Measurements from ENCODE around the gene HOXA5. TPM values are rescaled to one million over a fixed set of nuclear protein-coding genes. Genes with fewer than 3 reads are reported as not detected.

The HOXA5 gene
- total and polyA plus RNA-seq, 10 of the 15 experiments (the other 5 are each of a cell fraction or from before 2014, with no cell fraction given): 0.05 to 0.13 TPM; not detected in 8

DNA sequence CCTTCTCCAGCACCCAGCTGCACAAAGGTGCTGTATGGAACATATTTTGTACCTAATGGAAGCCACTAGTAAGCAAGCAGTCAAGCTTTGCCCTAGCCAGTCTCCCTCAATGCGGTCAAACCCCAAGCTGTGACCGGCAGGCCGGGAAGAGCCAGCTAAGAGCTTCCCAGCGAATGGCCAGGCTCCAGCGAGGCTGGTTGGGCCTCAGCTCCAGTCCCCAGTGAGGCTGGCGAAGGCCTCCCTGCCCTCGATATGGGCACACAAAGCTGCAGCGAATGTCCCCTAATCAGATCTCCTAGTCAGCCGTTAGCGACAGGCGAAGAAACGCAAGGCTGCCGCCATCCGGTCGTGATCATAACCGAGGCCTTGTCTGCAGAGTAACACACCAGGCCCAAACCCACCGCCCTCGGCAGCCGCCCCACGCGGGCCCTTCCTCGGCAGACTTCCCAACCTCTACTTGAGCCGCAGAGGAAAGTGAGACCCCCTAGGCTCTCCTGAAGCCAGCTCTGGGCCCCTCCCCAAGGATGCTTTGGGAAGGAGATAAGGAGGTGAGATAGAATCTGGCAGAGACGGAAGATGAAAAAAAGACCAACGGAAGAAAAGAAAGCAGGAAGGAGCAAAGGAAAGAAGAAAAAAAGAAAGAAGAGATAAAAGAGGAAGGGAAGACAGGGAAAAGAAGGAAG is 24.9 kb upstream of the HOXA5 start (continued):
- TF ChIP-seq, protein P1, sequence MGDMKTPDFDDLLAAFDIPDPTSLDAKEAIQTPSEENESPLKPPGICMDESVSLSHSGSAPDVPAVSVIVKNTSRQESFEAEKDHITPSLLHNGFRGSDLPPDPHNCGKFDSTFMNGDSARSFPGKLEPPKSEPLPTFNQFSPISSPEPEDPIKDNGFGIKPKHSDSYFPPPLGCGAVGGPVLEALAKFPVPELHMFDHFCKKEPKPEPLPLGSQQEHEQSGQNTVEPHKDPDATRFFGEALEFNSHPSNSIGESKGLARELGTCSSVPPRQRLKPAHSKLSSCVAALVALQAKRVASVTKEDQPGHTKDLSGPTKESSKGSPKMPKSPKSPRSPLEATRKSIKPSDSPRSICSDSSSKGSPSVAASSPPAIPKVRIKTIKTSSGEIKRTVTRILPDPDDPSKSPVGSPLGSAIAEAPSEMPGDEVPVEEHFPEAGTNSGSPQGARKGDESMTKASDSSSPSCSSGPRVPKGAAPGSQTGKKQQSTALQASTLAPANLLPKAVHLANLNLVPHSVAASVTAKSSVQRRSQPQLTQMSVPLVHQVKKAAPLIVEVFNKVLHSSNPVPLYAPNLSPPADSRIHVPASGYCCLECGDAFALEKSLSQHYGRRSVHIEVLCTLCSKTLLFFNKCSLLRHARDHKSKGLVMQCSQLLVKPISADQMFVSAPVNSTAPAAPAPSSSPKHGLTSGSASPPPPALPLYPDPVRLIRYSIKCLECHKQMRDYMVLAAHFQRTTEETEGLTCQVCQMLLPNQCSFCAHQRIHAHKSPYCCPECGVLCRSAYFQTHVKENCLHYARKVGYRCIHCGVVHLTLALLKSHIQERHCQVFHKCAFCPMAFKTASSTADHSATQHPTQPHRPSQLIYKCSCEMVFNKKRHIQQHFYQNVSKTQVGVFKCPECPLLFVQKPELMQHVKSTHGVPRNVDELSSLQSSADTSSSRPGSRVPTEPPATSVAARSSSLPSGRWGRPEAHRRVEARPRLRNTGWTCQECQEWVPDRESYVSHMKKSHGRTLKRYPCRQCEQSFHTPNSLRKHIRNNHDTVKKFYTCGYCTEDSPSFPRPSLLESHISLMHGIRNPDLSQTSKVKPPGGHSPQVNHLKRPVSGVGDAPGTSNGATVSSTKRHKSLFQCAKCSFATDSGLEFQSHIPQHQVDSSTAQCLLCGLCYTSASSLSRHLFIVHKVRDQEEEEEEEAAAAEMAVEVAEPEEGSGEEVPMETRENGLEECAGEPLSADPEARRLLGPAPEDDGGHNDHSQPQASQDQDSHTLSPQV (IDR thresholded peaks at IDR 0.05): no peak
- no peak for TF ChIP-seq SUPT20H (IDR thresholded peaks at IDR 0.05; ENCODE audit: borderline replicate concordance, control insufficient read depth, low read depth, low read length)
- TF ChIP-seq CHD2 (IDR thresholded peaks at IDR 0.05; ENCODE audit: borderline replicate concordance, low read depth, low read length): no peak
- TF ChIP-seq SMC3 (IDR thresholded peaks at IDR 0.05; ENCODE audit: borderline replicate concordance, low read length): no peak

DNA sequence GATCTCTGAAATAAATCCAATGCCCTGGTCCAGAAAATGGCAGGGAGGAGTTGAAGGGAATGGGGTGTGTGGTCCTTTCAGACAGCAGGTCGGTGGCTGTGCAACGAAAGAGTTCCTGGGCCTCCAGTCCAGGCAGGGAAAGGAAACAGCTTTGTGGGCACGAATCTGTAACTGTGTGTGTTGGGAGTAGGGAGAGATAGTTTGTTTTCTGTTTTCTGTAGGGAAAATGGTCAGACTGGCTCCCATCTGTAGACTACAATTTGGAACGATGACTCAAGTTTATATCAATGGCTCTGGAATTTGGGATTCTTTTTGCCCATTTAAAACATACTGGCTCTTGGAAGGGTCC is 24.4 kb upstream of the HOXA5 start:
- intact Hi-C loops (cut with micrococcal nuclease; ENCODE audit: unreplicated experiment): no loop called here
- no peak overlapping the region for H3K27ac ChIP-seq (ENCODE audit: control insufficient read depth, insufficient read depth)
- no TSS peak for BruUV-seq (replicated peaks)
- H3K4me3 ChIP-seq: no peak overlapping the region
- no peak for DNase-seq (ENCODE audit: low read depth, low spot score)
- no peak overlapping the region for H2AFZ ChIP-seq (ENCODE audit: control insufficient read depth, low read depth, low read length)
- no peak overlapping the region for H3K9ac ChIP-seq (ENCODE audit: control insufficient read depth, insufficient read depth, low read length)
- ChIA-PET SMC1A (ENCODE audit: uncharacterized antibody, unreplicated experiment) (no interaction called here), POLR2A (interaction anchor here (0.6 kb wide), 1 partner anchor 275 kb away, joined by 3 read pairs; no protein-coding TSS in a partner anchor), RAD21 (ENCODE audit: unreplicated experiment) (no interaction called here), CTCF (no interaction called here)
- no peaks in the 10 kb centered on the region for H4K20me1 ChIP-seq (ENCODE audit: control insufficient read depth, insufficient read depth)
- 2% methylated on average over 4 of the region's 4 CpGs for WGBS (ENCODE audit: insufficient coverage, insufficient replicate concordance, low lambda C conversion rate, missing lambda C conversion rate)
- peaks cover 29 to 46% of the 10 kb centered on the region in 2 experiments for H3K27me3 ChIP-seq (replicated peaks in 1 of 2; ENCODE audit: control insufficient read depth in 2 of 2, insufficient read depth in 2 of 2, low read length in 1 of 2)
- H3K9me3 ChIP-seq (replicated peaks; ENCODE audit: control insufficient read depth, insufficient read depth, low read length): peaks cover 2% of the 10 kb centered on the region; the same call in 1 of the 3 replicates
- no peak for TF ChIP-seq MYB (IDR thresholded peaks at IDR 0.05; ENCODE audit: borderline replicate concordance, low read depth, low read length)
- TF ChIP-seq, protein P2, sequence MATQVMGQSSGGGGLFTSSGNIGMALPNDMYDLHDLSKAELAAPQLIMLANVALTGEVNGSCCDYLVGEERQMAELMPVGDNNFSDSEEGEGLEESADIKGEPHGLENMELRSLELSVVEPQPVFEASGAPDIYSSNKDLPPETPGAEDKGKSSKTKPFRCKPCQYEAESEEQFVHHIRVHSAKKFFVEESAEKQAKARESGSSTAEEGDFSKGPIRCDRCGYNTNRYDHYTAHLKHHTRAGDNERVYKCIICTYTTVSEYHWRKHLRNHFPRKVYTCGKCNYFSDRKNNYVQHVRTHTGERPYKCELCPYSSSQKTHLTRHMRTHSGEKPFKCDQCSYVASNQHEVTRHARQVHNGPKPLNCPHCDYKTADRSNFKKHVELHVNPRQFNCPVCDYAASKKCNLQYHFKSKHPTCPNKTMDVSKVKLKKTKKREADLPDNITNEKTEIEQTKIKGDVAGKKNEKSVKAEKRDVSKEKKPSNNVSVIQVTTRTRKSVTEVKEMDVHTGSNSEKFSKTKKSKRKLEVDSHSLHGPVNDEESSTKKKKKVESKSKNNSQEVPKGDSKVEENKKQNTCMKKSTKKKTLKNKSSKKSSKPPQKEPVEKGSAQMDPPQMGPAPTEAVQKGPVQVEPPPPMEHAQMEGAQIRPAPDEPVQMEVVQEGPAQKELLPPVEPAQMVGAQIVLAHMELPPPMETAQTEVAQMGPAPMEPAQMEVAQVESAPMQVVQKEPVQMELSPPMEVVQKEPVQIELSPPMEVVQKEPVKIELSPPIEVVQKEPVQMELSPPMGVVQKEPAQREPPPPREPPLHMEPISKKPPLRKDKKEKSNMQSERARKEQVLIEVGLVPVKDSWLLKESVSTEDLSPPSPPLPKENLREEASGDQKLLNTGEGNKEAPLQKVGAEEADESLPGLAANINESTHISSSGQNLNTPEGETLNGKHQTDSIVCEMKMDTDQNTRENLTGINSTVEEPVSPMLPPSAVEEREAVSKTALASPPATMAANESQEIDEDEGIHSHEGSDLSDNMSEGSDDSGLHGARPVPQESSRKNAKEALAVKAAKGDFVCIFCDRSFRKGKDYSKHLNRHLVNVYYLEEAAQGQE (IDR thresholded peaks at IDR 0.05; ENCODE audit: low read depth, low read length): no peak
- TF ChIP-seq YY1 (IDR thresholded peaks at IDR 0.05; ENCODE audit: low read depth, low read length): no peak
- TF ChIP-seq NFIC (IDR thresholded peaks at IDR 0.05; ENCODE audit: low read depth, low read length): no peak
- 0 out of 2 replicates have a peak, but pooled peaks have one; percentile 66 for TF ChIP-seq EZH2 (IDR thresholded peaks at IDR 0.05; ENCODE audit: borderline replicate concordance, control insufficient read depth, low read depth, low read length)
- no peaks in the 10 kb centered on the region for H3K79me2 ChIP-seq (ENCODE audit: control insufficient read depth, insufficient read depth, low read length)
- H3K4me1 ChIP-seq (ENCODE audit: control insufficient read depth, insufficient read depth, low read length): no peaks in the 10 kb centered on the region
- H3K36me3 ChIP-seq (ENCODE audit: control insufficient read depth in 2 of 2, insufficient read depth in 2 of 2, low read length in 1 of 2): no peaks in the 10 kb centered on the region; a peak in 1 of 4 replicates
- H3K4me2 ChIP-seq (ENCODE audit: control insufficient read depth, insufficient read depth): no peak overlapping the region
- ATAC-seq: no peak
- in situ Hi-C loops (cut with MboI): loop anchor here (25.0 kb wide), 1 partner anchor 1081 kb away; no protein-coding TSS in a partner anchor
- no peak for FAIRE-seq
